GM23338 (cell line): ENCODE results near the gene IL1RAPL2. TPM values are rescaled to one million over a fixed set of nuclear protein-coding genes. Genes with fewer than 3 reads are reported as not detected.
A peak's percentile ranks its signal among the peaks of the same experiment; 100 is the strongest.

Source experiments
- ATAC-seq: fragments of 200-7000 bp; cut with Tn5 transposase; 3 replicates; pipeline ENCODE4 v1.9.1; 2020
- DNase-seq: peaks from one replicate; pipeline ENCODE4 v3.0.0-alpha.2; 2015; ENCODE audit warnings: low spot score
- H2AFZ ChIP-seq: fragments of 200-600 bp; sonication (generic); 2 replicates; pipeline ENCODE4 v1.8.0; 2016; ENCODE audit warnings: antibody characterized with exemption, mild to moderate bottlenecking, moderate library complexity
- H3F3A ChIP-seq: fragments of 200-600 bp; sonication (generic); replicated peaks from 2 replicates; pipeline ENCODE4 v1.8.0; 2017; ENCODE audit warnings: antibody characterized with exemption, mixed run types, low read depth
- H3K27ac ChIP-seq: fragments of 200-600 bp; sonication (generic); 2 replicates; pipeline ENCODE4 v1.6.1; 2016; ENCODE audit warnings: low read depth
- H3K27me3 ChIP-seq: fragments of 200-600 bp; sonication (generic); 2 replicates; pipeline ENCODE4 v1.8.0; 2016; ENCODE audit warnings: mild to moderate bottlenecking, mixed run types, moderate library complexity; ENCODE audit not compliant: insufficient read depth
- H3K36me3 ChIP-seq: fragments of 200-600 bp; sonication (generic); 2 replicates; pipeline ENCODE4 v1.8.0; 2016; ENCODE audit warnings: mild to moderate bottlenecking; ENCODE audit not compliant: insufficient read depth
- H3K4me1 ChIP-seq: fragments of 200-600 bp; sonication (generic); 2 replicates; pipeline ENCODE4 v1.8.0; 2016; ENCODE audit warnings: mild to moderate bottlenecking, moderate library complexity; ENCODE audit not compliant: insufficient read depth
- H3K4me2 ChIP-seq: fragments of 200-600 bp; sonication (generic); 2 replicates; pipeline ENCODE4 v1.7.1; 2017; ENCODE audit warnings: mixed run types
- H3K4me3 ChIP-seq: fragments of 200-600 bp; sonication (generic); 2 replicates; pipeline ENCODE4 v1.6.1; 2016; ENCODE audit warnings: mixed run types
- H3K79me2 ChIP-seq: fragments of 200-600 bp; sonication (generic); replicated peaks from 2 replicates; pipeline ENCODE4 v1.8.0; 2017; ENCODE audit warnings: mild to moderate bottlenecking; ENCODE audit not compliant: insufficient read depth
- H3K9me2 ChIP-seq: fragments of 200-600 bp; sonication (generic); 2 replicates; pipeline ENCODE4 v1.8.0; 2017; ENCODE audit not compliant: insufficient read depth
- H4K20me1 ChIP-seq: fragments of 200-600 bp; sonication (generic); replicated peaks from 2 replicates; pipeline ENCODE4 v1.8.0; 2017; ENCODE audit warnings: mild to moderate bottlenecking; ENCODE audit not compliant: insufficient read depth
- H3K27ac Mint-ChIP-seq: 2 replicates; pipeline ENCODE4 v1.8.0; 2020; ENCODE audit warnings: inconsistent platforms, mild to moderate bottlenecking, moderate library complexity, mixed read lengths
- H3K27me3 Mint-ChIP-seq: 3 replicates; pipeline ENCODE4 v1.8.0; 2022; ENCODE audit warnings: low read depth, mild to moderate bottlenecking, moderate library complexity, mixed read lengths, inconsistent platforms; ENCODE audit not compliant: insufficient read depth, poor library complexity
- H3K36me3 Mint-ChIP-seq: 3 replicates; pipeline ENCODE4 v1.8.0; 2021; ENCODE audit warnings: low read depth, mild to moderate bottlenecking, inconsistent platforms, moderate library complexity, mixed read lengths
- H3K4me1 Mint-ChIP-seq: 3 replicates; pipeline ENCODE4 v1.8.0; 2020; ENCODE audit warnings: mild to moderate bottlenecking, inconsistent platforms, mixed read lengths
- H3K4me3 Mint-ChIP-seq: 3 replicates; pipeline ENCODE4 v1.8.0; 2021; ENCODE audit warnings: moderate library complexity, mild to moderate bottlenecking, inconsistent platforms, mixed read lengths
- H3K9me3 Mint-ChIP-seq: 3 replicates; pipeline ENCODE4 v1.8.0; 2020; ENCODE audit warnings: moderate library complexity, mild to moderate bottlenecking, inconsistent platforms, mixed read lengths
- CREB1 ChIP-seq: fragments of 250-450 bp; sonication (Bioruptor Pico); IDR thresholded peaks from 2 replicates; pipeline ENCODE4 v1.5.0; 2020; ENCODE audit warnings: low read depth, mild to moderate bottlenecking, moderate library complexity
- NANOG ChIP-seq: IDR thresholded peaks from 2 replicates; pipeline ENCODE4 v1.6.1; 2016; ENCODE audit warnings: antibody characterized with exemption, borderline replicate concordance
- ZNF331 ChIP-seq: fragments of 250-450 bp; sonication (Bioruptor Pico); IDR thresholded peaks from 2 replicates; pipeline ENCODE4 v1.5.0; 2020; ENCODE audit warnings: low read depth, mild to moderate bottlenecking, moderate library complexity
- polyA plus RNA-seq: library from polyadenylated mRNA; unstranded; fragments of >200 nt; fragmentation: Nextera tagmentation; extraction: Ambion mirVana; gene quantifications from 2 replicates; pipeline ENCODE4 v1.2.1, GENCODE V29; 2016
- total RNA-seq: library from RNA; depleted of rRNA; stranded (reverse); fragments of >200 nt; shearing (Covaris generic); gene quantifications from 2 replicates; pipeline ENCODE4 v1.2.3, GENCODE V29; 2014
- TF ChIP-seq, protein P1 (sequence below), 2 experiments: fragments of 200-600 bp in 1 of 2; sonication (generic) in 1 of 2; conservative IDR thresholded peaks; 2 replicates each; pipeline versions ENCODE4 v1.5.1 to v1.6.1; 2016 to 2017; ENCODE audit warnings: antibody characterized with exemption in 2 of 2, low read depth in 2 of 2, mild to moderate bottlenecking in 2 of 2, moderate library complexity in 1 of 2
- TF ChIP-seq, protein P2 (sequence below): IDR thresholded peaks from 2 replicates; pipeline ENCODE4 v1.6.1; 2016; ENCODE audit warnings: antibody characterized with exemption
- TF ChIP-seq, protein P3 (sequence below): fragments of 250-450 bp; sonication (Bioruptor Pico); IDR thresholded peaks from 2 replicates; pipeline ENCODE4 v1.5.0; 2020; ENCODE audit warnings: mild to moderate bottlenecking, moderate library complexity

IL1RAPL2 gene
- total and polyA plus RNA-seq, 2 experiments from 2014 or later = 0.80 to 0.94 TPM

DNA sequence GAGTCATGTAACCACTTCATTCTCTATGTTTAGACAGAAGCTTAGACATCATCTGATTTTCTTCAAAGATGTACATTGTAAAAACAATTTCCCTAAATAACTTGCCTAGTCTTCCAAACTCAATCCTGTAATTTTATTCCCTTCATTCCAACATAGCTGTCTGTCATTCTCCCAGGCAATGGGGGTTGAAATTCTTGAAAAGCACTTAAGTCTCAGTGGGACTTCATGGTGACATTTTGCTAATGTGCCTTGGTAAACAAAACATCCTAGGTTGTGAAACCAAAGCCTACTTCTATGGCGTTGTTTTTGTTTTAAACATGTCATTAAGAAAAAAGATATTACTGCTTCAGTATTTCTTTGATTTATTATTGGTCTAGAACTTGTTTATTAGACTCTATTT lies 1134.3 kb downstream of the IL1RAPL2 start:
- ATAC-seq (no peak), DNase-seq (peak; percentile 6)
- Mint-ChIP-seq H3K4me1 (peaks cover 22% of the 10 kb centered on the region), H3K36me3 (no peaks in the 10 kb centered on the region), H3K9me3 (no peaks in the 10 kb centered on the region), H3K4me3 (no peak overlapping the region), H3K27me3 (no peaks in the 10 kb centered on the region), H3K27ac (no peak overlapping the region)
- Histone ChIP-seq H3K27ac (no peak overlapping the region), H3K36me3 (no peaks in the 10 kb centered on the region), H2AFZ (no peak overlapping the region), H3K79me2 (no peaks in the 10 kb centered on the region), H3K4me2 (no peak overlapping the region), H3F3A (no peaks in the 10 kb centered on the region), H3K4me3 (no peak overlapping the region), H3K9me2 (no peaks in the 10 kb centered on the region), H3K4me1 (peaks cover 7% of the 10 kb centered on the region; the same call in 1 of the 2 replicates), H4K20me1 (no peaks in the 10 kb centered on the region), H3K27me3 (no peaks in the 10 kb centered on the region)
- no peak for TF ChIP-seq ZNF331 (CRISPR knock-in tag)

DNA sequence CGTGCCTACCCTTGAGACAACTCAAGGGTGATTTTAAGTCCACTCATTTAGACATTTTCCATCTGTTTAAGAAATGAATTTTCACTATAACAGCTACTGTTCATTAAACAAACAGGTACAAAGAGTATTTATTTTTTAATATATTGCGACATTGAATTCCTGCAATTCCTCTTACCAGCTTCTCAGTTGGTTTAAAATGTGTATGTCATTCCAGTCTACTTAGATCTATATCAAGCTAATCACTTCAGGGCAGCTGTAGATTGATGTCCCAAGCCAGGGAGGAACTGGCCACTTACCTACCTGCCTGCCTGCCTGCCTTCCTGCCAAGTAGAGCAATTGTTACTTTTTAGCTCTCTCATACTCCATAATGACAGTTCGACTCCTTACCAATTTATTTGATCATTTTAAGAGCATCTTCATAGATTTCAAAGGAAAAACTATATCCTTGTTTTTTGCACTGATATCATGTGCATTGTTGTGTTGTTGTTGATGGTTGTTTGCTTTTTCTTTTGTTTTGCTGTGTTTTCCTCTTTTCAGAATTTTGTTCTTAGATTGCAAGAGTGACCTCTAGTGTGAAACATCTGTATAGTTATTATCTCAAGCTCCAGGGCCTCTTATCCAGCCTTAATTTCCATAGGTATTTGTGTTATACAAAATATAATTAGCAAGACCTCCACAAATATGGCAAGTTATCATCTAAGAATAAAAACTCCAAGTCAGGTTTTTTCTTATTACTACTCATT lies 1135.5 kb downstream of the IL1RAPL2 start:
- H3K27ac Mint-ChIP-seq = no peak overlapping the region; the same call in 1 of the 2 replicates
- ATAC-seq (no peak), DNase-seq (peak; percentile 39)
- H3K27me3 Mint-ChIP-seq = no peaks in the 10 kb centered on the region
- Histone ChIP-seq H3K9me2 (no peaks in the 10 kb centered on the region), H3K79me2 (no peaks in the 10 kb centered on the region), H3K27me3 (no peaks in the 10 kb centered on the region), H3K4me3 (no peak overlapping the region), H2AFZ (no peak overlapping the region), H3K36me3 (no peaks in the 10 kb centered on the region), H3K4me1 (peaks cover 7% of the 10 kb centered on the region; the same call in 1 of the 2 replicates), H4K20me1 (no peaks in the 10 kb centered on the region), H3K27ac (no peak overlapping the region), H3K4me2 (no peak overlapping the region), H3F3A (no peaks in the 10 kb centered on the region)
- TF ChIP-seq, protein P1, sequence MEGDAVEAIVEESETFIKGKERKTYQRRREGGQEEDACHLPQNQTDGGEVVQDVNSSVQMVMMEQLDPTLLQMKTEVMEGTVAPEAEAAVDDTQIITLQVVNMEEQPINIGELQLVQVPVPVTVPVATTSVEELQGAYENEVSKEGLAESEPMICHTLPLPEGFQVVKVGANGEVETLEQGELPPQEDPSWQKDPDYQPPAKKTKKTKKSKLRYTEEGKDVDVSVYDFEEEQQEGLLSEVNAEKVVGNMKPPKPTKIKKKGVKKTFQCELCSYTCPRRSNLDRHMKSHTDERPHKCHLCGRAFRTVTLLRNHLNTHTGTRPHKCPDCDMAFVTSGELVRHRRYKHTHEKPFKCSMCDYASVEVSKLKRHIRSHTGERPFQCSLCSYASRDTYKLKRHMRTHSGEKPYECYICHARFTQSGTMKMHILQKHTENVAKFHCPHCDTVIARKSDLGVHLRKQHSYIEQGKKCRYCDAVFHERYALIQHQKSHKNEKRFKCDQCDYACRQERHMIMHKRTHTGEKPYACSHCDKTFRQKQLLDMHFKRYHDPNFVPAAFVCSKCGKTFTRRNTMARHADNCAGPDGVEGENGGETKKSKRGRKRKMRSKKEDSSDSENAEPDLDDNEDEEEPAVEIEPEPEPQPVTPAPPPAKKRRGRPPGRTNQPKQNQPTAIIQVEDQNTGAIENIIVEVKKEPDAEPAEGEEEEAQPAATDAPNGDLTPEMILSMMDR (conservative IDR thresholded peaks at IDR 0.05; ENCODE audit: low read depth in 2 of 2) = peak; percentile 41 to 61; a peak in 3 of 4 replicates
- TF ChIP-seq CREB1 (CRISPR knock-in tag) = no peak
- peaks cover 22% of the 10 kb centered on the region for H3K4me1 Mint-ChIP-seq
- H3K9me3 Mint-ChIP-seq = no peaks in the 10 kb centered on the region
- H3K4me3 Mint-ChIP-seq = no peak overlapping the region
- H3K36me3 Mint-ChIP-seq = no peaks in the 10 kb centered on the region

DNA sequence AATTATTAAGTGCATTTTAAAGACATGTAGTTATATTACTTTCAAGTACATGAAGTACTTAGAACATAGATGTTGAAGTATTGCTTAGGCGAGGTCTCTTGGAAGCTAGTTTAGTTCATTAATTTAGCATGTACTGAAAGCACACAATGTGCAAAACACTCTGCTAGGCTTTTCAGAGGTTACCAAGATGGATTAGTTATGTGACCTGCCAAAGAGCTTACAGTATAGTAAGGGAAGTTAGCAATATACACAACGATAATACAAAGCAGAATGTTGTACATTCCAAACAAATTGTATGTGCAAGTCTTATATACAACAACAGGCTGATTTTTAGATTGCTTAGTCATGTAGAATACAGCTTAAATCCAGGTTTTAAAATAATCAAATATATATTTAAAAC lies 1137.9 kb downstream of the IL1RAPL2 start:
- H3K36me3 Mint-ChIP-seq = no peaks in the 10 kb centered on the region
- no peaks in the 10 kb centered on the region for H3K79me2 ChIP-seq
- no peak for DNase-seq
- peaks cover 17% of the 10 kb centered on the region for H3K4me1 Mint-ChIP-seq
- no peak overlapping the region for H3K27ac Mint-ChIP-seq
- no peaks in the 10 kb centered on the region for H3F3A ChIP-seq
- no peaks in the 10 kb centered on the region for H4K20me1 ChIP-seq
- no peaks in the 10 kb centered on the region for H3K36me3 ChIP-seq
- H3K4me2 ChIP-seq = no peak overlapping the region
- H3K9me2 ChIP-seq = no peaks in the 10 kb centered on the region
- no peak overlapping the region for H3K4me3 ChIP-seq
- H2AFZ ChIP-seq = no peak overlapping the region
- no peak overlapping the region for H3K27ac ChIP-seq
- H3K4me3 Mint-ChIP-seq = no peak overlapping the region
- peaks cover 7% of the 10 kb centered on the region; the same call in 1 of the 2 replicates for H3K4me1 ChIP-seq
- no peak for ATAC-seq
- no peaks in the 10 kb centered on the region for H3K9me3 Mint-ChIP-seq
- peaks cover 2% of the 10 kb centered on the region for H3K27me3 Mint-ChIP-seq
- H3K27me3 ChIP-seq = no peaks in the 10 kb centered on the region
- TF ChIP-seq ZNF331 (CRISPR knock-in tag) = no peak
- no peak for TF ChIP-seq NANOG
- TF ChIP-seq, protein P2, sequence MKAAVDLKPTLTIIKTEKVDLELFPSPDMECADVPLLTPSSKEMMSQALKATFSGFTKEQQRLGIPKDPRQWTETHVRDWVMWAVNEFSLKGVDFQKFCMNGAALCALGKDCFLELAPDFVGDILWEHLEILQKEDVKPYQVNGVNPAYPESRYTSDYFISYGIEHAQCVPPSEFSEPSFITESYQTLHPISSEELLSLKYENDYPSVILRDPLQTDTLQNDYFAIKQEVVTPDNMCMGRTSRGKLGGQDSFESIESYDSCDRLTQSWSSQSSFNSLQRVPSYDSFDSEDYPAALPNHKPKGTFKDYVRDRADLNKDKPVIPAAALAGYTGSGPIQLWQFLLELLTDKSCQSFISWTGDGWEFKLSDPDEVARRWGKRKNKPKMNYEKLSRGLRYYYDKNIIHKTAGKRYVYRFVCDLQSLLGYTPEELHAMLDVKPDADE = no peak
- TF ChIP-seq, protein P3, sequence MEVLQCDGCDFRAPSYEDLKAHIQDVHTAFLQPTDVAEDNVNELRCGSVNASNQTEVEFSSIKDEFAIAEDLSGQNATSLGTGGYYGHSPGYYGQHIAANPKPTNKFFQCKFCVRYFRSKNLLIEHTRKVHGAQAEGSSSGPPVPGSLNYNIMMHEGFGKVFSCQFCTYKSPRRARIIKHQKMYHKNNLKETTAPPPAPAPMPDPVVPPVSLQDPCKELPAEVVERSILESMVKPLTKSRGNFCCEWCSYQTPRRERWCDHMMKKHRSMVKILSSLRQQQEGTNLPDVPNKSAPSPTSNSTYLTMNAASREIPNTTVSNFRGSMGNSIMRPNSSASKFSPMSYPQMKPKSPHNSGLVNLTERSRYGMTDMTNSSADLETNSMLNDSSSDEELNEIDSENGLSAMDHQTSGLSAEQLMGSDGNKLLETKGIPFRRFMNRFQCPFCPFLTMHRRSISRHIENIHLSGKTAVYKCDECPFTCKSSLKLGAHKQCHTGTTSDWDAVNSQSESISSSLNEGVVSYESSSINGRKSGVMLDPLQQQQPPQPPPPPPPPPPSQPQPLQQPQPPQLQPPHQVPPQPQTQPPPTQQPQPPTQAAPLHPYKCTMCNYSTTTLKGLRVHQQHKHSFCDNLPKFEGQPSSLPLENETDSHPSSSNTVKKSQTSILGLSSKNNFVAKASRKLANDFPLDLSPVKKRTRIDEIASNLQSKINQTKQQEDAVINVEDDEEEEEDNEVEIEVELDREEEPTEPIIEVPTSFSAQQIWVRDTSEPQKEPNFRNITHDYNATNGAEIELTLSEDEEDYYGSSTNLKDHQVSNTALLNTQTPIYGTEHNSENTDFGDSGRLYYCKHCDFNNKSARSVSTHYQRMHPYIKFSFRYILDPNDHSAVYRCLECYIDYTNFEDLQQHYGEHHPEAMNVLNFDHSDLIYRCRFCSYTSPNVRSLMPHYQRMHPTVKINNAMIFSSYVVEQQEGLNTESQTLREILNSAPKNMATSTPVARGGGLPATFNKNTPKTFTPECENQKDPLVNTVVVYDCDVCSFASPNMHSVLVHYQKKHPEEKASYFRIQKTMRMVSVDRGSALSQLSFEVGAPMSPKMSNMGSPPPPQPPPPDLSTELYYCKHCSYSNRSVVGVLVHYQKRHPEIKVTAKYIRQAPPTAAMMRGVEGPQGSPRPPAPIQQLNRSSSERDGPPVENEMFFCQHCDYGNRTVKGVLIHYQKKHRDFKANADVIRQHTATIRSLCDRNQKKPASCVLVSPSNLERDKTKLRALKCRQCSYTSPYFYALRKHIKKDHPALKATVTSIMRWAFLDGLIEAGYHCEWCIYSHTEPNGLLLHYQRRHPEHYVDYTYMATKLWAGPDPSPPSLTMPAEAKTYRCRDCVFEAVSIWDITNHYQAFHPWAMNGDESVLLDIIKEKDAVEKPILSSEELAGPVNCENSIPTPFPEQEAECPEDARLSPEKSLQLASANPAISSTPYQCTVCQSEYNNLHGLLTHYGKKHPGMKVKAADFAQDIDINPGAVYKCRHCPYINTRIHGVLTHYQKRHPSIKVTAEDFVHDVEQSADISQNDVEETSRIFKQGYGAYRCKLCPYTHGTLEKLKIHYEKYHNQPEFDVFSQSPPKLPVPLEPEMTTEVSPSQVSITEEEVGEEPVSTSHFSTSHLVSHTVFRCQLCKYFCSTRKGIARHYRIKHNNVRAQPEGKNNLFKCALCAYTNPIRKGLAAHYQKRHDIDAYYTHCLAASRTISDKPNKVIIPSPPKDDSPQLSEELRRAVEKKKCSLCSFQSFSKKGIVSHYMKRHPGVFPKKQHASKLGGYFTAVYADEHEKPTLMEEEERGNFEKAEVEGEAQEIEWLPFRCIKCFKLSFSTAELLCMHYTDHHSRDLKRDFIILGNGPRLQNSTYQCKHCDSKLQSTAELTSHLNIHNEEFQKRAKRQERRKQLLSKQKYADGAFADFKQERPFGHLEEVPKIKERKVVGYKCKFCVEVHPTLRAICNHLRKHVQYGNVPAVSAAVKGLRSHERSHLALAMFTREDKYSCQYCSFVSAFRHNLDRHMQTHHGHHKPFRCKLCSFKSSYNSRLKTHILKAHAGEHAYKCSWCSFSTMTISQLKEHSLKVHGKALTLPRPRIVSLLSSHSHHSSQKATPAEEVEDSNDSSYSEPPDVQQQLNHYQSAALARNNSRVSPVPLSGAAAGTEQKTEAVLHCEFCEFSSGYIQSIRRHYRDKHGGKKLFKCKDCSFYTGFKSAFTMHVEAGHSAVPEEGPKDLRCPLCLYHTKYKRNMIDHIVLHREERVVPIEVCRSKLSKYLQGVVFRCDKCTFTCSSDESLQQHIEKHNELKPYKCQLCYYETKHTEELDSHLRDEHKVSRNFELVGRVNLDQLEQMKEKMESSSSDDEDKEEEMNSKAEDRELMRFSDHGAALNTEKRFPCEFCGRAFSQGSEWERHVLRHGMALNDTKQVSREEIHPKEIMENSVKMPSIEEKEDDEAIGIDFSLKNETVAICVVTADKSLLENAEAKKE (CRISPR knock-in tag) = no peak
